ENCODE results near the gene CAMKMT. TPM values are rescaled to one million over a fixed set of nuclear protein-coding genes. Genes with fewer than 3 reads are reported as not detected.

Gene CAMKMT
- total and polyA plus RNA-seq, 9 of the 15 experiments (the other 6 are each of a cell fraction or from before 2014, with no cell fraction given) = 1.6 to 15.3 (median 7.4) TPM

DNA sequence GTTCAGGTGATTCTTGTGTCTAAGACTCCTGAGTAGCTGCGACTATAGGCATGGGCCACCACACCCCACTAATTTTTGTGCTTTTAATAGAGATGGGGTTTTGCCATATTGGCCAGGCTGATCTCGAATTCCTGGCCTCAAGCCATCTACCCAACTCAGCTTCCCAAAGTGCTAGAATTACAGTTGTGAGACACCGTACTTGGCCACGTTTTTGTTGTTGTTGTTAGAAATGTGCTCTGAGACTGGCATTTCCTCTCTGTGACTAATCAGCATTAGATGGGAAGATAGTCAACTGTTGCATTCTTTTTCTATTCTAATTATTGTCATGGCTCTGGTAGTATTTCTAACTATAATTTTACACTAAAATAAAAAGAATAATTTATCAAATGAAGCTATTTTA is 191.7 kb downstream of the CAMKMT start:
- TF ChIP-seq ILF3 (IDR thresholded peaks at IDR 0.05; ENCODE audit: borderline replicate concordance) = no peak
- TF ChIP-seq HMG20B (CRISPR knock-in tag; IDR thresholded peaks at IDR 0.05) = no peak
- TF ChIP-seq NFXL1 (CRISPR knock-in tag; IDR thresholded peaks at IDR 0.05) = no peak
- TF ChIP-seq, protein P1, sequence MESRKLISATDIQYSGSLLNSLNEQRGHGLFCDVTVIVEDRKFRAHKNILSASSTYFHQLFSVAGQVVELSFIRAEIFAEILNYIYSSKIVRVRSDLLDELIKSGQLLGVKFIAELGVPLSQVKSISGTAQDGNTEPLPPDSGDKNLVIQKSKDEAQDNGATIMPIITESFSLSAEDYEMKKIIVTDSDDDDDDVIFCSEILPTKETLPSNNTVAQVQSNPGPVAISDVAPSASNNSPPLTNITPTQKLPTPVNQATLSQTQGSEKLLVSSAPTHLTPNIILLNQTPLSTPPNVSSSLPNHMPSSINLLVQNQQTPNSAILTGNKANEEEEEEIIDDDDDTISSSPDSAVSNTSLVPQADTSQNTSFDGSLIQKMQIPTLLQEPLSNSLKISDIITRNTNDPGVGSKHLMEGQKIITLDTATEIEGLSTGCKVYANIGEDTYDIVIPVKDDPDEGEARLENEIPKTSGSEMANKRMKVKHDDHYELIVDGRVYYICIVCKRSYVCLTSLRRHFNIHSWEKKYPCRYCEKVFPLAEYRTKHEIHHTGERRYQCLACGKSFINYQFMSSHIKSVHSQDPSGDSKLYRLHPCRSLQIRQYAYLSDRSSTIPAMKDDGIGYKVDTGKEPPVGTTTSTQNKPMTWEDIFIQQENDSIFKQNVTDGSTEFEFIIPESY (CRISPR knock-in tag; IDR thresholded peaks at IDR 0.05) = no peak
- no peak for TF ChIP-seq SOX6 (IDR thresholded peaks at IDR 0.05)
- TF ChIP-seq HMGN3 (IDR thresholded peaks at IDR 0.05; ENCODE audit: borderline replicate concordance, extremely low read depth, insufficient read length, low read depth, low read length) = no peak
- no peak for TF ChIP-seq ZNF143 (CRISPR knock-in tag; IDR thresholded peaks at IDR 0.05)
- no peak for TF ChIP-seq DMBX1 (CRISPR knock-in tag; IDR thresholded peaks at IDR 0.05; ENCODE audit: borderline replicate concordance)
- TF ChIP-seq SRSF3 (IDR thresholded peaks at IDR 0.05; ENCODE audit: insufficient read depth, low read length) = no peak
- H3K4me2 ChIP-seq (ENCODE audit: insufficient read depth, low read length) = no peak overlapping the region
- H3K79me2 ChIP-seq (ENCODE audit: control insufficient read depth, insufficient read depth, low read length) = no peaks in the 10 kb centered on the region
- FAIRE-seq (no peak), DNase-seq (ENCODE audit: extremely low read depth in 1 of 4, low spot score in 3 of 4) (no peak), ATAC-seq (no peak)
- POLR2A ChIA-PET = no interaction called here
- H3K9me1 ChIP-seq (ENCODE audit: control insufficient read depth, insufficient read depth, low read length) = no peaks in the 10 kb centered on the region
- no peaks in the 10 kb centered on the region for H3K4me1 ChIP-seq (replicated peaks in 1 of 2; ENCODE audit: control insufficient read depth in 2 of 2, insufficient read depth in 2 of 2, low read length in 2 of 2)
- no peaks in the 10 kb centered on the region for H4K20me1 ChIP-seq (replicated peaks; ENCODE audit: control insufficient read depth, insufficient read depth, low read length)
- 45% methylated on average over 4 of the region's 4 CpGs for WGBS (ENCODE audit: insufficient coverage, low coverage, missing lambda C conversion rate)
- in situ Hi-C loops (cut with MboI) (no loop called here), intact Hi-C loops (cut with micrococcal nuclease) (no loop called here)
- H3K36me3 ChIP-seq (ENCODE audit: control insufficient read depth, insufficient read depth, low read length) = no peaks in the 10 kb centered on the region
- no peaks in the 10 kb centered on the region for H3K9me3 ChIP-seq (replicated peaks; ENCODE audit: control insufficient read depth, insufficient read depth, low read depth, low read length)
- no peaks in the 10 kb centered on the region for H3K27me3 ChIP-seq (ENCODE audit: control insufficient read depth in 2 of 2, insufficient read depth in 2 of 2, low read length in 2 of 2)
- CTCF ChIA-PET (ENCODE audit: low intra/inter-chr PET ratio) = no interaction called here
- H3K27ac ChIP-seq (ENCODE audit: extremely low read depth, low read depth, low read length) = no peak overlapping the region
- H3K4me3 ChIP-seq = no peak overlapping the region
- H2AFZ ChIP-seq (ENCODE audit: low read depth, low read length) = no peak overlapping the region
- no TSS peak for BruUV-seq (replicated peaks)
- H3K9ac ChIP-seq (ENCODE audit: insufficient read depth in 1 of 2, low read depth in 2 of 2, low read length in 2 of 2) = no peak overlapping the region
